ENCODE measurements around the gene LENG9.

LENG9 gene

DNA sequence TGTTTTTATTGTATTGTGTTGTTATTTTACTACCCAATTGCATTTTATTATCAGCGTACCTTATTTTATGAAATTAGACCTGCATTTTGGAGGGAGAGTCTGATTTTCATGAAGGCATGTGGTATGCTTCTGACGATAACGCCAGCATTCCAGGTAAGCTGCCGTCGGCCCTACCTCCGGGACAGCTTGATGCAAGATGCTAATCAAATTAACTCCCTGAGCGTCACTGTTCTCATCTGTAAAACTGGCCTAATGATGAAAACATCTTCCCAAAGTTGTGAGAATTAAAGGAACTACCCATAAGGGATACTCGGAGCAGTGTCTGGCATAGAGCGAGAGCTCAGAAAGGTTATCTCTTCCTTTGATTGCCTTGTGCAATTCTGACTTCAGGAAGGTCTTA lies 26.2 kb upstream of the LENG9 start:
- Histone ChIP-seq H3K4me1 (ENCODE audit: control insufficient read depth in 1 of 2, insufficient read depth in 1 of 2, low read depth in 1 of 2, low read length in 1 of 2) (no peaks in the 10 kb centered on the region), H3K36me3 (no peaks in the 10 kb centered on the region), H3K4me3 (ENCODE audit: low read depth in 1 of 2, low read length in 1 of 2) (no peak overlapping the region), H3K27ac (no peak overlapping the region), H3K9me3 (no peaks in the 10 kb centered on the region), H3K27me3 (peaks cover 94% of the 10 kb centered on the region)
- TF ChIP-seq, protein P1, sequence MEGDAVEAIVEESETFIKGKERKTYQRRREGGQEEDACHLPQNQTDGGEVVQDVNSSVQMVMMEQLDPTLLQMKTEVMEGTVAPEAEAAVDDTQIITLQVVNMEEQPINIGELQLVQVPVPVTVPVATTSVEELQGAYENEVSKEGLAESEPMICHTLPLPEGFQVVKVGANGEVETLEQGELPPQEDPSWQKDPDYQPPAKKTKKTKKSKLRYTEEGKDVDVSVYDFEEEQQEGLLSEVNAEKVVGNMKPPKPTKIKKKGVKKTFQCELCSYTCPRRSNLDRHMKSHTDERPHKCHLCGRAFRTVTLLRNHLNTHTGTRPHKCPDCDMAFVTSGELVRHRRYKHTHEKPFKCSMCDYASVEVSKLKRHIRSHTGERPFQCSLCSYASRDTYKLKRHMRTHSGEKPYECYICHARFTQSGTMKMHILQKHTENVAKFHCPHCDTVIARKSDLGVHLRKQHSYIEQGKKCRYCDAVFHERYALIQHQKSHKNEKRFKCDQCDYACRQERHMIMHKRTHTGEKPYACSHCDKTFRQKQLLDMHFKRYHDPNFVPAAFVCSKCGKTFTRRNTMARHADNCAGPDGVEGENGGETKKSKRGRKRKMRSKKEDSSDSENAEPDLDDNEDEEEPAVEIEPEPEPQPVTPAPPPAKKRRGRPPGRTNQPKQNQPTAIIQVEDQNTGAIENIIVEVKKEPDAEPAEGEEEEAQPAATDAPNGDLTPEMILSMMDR (IDR thresholded peaks at IDR 0.05): no peak

DNA sequence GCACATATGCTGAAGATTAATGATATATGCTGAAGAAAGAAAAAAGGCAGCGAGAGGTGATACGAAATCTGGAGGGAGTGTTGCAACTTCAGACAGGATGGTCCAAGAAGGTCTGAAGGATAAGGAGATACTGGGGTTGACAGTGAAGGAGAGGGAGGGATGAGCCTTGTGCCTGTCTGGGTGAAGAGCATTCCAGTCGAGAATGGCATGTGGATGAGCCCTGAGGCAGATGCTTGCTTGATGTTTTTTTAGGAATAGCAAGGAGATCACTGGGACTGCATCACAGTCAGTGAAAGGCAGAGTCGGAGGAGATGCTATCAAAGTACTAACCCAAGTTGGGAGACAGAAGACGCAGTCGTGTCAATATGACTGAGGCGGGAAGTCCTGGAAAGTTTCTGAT lies 25.8 kb upstream of the LENG9 start:
- Histone ChIP-seq H3K27ac (no peak overlapping the region), H3K27me3 (peaks cover 94% of the 10 kb centered on the region), H3K4me1 (ENCODE audit: control insufficient read depth in 1 of 2, insufficient read depth in 1 of 2, low read depth in 1 of 2, low read length in 1 of 2) (no peaks in the 10 kb centered on the region), H3K36me3 (no peaks in the 10 kb centered on the region), H3K9me3 (no peaks in the 10 kb centered on the region), H3K4me3 (ENCODE audit: low read depth in 1 of 2, low read length in 1 of 2) (no peak overlapping the region)
- TF ChIP-seq, protein P1 (IDR thresholded peaks at IDR 0.05): no peak

DNA sequence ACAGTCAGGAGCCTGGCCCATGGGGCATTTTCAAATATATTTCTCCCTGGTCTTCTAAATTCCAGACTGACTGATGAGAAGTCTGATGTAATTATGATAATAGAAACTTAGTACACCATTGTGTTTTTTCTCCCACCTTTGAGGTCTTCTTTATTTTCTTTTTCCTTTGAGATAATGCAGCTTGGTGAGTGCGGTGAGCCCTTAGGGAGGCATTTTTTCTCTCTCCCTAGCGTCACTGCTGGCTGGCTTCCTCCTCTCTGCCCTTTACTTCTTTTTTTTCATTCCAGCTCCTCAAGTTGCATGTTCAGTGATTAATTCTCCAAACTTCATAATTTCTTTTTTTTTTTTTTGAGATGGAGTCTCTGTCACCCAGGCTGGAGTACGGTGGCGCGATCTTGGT lies 22.3 kb upstream of the LENG9 start:
- Histone ChIP-seq H3K4me3 (ENCODE audit: low read depth in 1 of 2, low read length in 1 of 2) (no peak overlapping the region), H3K36me3 (no peaks in the 10 kb centered on the region), H3K27me3 (peaks cover 80% of the 10 kb centered on the region), H3K4me1 (ENCODE audit: control insufficient read depth in 1 of 2, insufficient read depth in 1 of 2, low read depth in 1 of 2, low read length in 1 of 2) (peaks cover 11% of the 10 kb centered on the region in 2 experiments), H3K9me3 (no peaks in the 10 kb centered on the region), H3K27ac (no peak overlapping the region)
- TF ChIP-seq, protein P1 (IDR thresholded peaks at IDR 0.05): no peak

DNA sequence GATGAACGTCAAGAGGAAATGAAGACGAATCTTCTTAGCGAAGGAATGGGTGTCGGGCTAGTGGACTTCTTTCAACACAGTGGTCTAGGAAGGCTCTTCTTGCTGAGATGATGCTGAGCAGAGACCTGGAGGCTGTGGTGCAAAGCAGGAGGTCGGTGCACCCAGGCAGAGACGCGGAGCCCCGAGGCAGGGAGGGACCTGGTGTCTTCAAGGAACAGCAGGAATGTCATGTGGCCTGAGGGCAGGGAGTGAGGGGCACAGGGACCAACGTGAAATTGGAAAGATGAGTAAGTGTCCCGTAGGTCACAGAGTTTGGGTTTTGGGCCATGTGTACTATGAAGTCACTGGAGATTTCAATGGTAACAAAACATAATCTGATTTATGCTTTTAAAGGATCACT lies 20.9 kb upstream of the LENG9 start:
- Histone ChIP-seq H3K4me3 (ENCODE audit: low read depth in 1 of 2, low read length in 1 of 2) (no peak overlapping the region), H3K9me3 (no peaks in the 10 kb centered on the region), H3K27ac (no peak overlapping the region), H3K4me1 (ENCODE audit: control insufficient read depth in 1 of 2, insufficient read depth in 1 of 2, low read depth in 1 of 2, low read length in 1 of 2) (peaks cover 23 to 24% of the 10 kb centered on the region in 2 experiments), H3K36me3 (no peaks in the 10 kb centered on the region), H3K27me3 (peaks cover 72% of the 10 kb centered on the region)
- TF ChIP-seq, protein P1 (IDR thresholded peaks at IDR 0.05): no peak

DNA sequence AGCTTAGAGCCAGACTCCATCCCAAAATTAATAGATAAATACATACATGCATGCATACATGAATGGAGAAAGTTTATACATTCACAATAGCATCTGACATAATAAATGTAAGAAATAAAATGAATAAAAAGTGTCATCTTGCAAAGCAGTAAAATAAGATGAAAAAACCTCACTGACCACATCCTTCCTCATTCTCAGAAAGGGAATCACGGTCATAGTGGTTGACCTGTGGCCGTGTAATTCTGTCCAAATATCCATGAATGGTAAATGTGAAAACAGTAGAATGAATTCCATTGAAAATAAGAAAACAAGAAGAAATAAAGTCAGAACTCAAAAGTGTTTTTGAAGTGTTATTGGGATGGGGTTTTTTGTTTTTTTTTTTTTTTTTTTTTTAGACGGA lies 19.3 kb upstream of the LENG9 start:
- peaks cover 23 to 24% of the 10 kb centered on the region in 2 experiments for H3K4me1 ChIP-seq (ENCODE audit: control insufficient read depth in 1 of 2, insufficient read depth in 1 of 2, low read depth in 1 of 2, low read length in 1 of 2)
- H3K4me3 ChIP-seq (ENCODE audit: low read depth in 1 of 2, low read length in 1 of 2): no peak overlapping the region
- H3K27me3 ChIP-seq: peaks cover 72% of the 10 kb centered on the region
- no peak overlapping the region for H3K27ac ChIP-seq
- TF ChIP-seq, protein P1 (IDR thresholded peaks at IDR 0.05): no peak
- no peaks in the 10 kb centered on the region for H3K9me3 ChIP-seq
- H3K36me3 ChIP-seq: no peaks in the 10 kb centered on the region

All from neutrophil (primary cell).